T-cell (primary cell): ENCODE measurements around the gene ESR1. TPM values are rescaled to one million over a fixed set of nuclear protein-coding genes. Genes with fewer than 3 reads are reported as not detected.
"Not testable (repeated sequence)": the region's sequence is repeated elsewhere in the genome, so short reads cannot be mapped to it uniquely, and the experiment has no call there.

ENCODE experiments used
- ATAC-seq, 4 experiments: fragments of 200-7000 bp in 3 of 4; fragments of 150-1000 bp in 1 of 4; cut with Tn5 transposase; replicated peaks in 1 of 4; 1 replicate in 3 of 4; 2 replicates in 1 of 4; pipeline ENCODE4 v1.10.0; 2021; ENCODE audit warnings: moderate library complexity in 3 of 4, mild to moderate bottlenecking in 2 of 4, moderate number of reproducible peaks in 1 of 4
- CTCF ChIA-PET, 2 donors: fragments of 300-600 bp; sonication (Branson Sonifier 250); formaldehyde crosslinking; loops; one replicate each; lab custom pipeline; 2022; ENCODE audit warnings: antibody characterized with exemption in 2 of 2; lab: Charles Lee
- POLR2A ChIA-PET, 2 donors: fragments of 300-600 bp; sonication (Branson Sonifier 250); formaldehyde crosslinking; loops; one replicate each; lab custom pipeline; 2022; ENCODE audit warnings: antibody characterized with exemption in 2 of 2; lab: Charles Lee
- DNase-seq, 35 experiments: peaks; one replicate each; pipeline versions ENCODE4 v3.0.0 to v3.0.0-alpha.2; 2013 to 2023
- H3K27ac ChIP-seq: one replicate; pipeline ENCODE4 v1.5.1; 2013; ENCODE audit warnings: low read length
- H3K27me3 ChIP-seq, 2 experiments: replicated peaks in 1 of 2; 1 replicate in 1 of 2; 2 replicates in 1 of 2; pipeline versions ENCODE4 v1.6.1 to v1.7.0; 2013; ENCODE audit warnings: low read length in 1 of 2, mixed read lengths in 1 of 2; ENCODE audit not compliant: control insufficient read depth in 2 of 2, insufficient read depth in 2 of 2; ENCODE audit errors: extremely low read depth in 1 of 2
- H3K36me3 ChIP-seq, 2 donors: 1 replicate in 1 of 2; 2 replicates in 1 of 2; pipeline versions ENCODE4 v1.6.1 to v1.7.0; 2013; ENCODE audit warnings: low read length in 1 of 2; ENCODE audit not compliant: control insufficient read depth in 2 of 2, insufficient read depth in 1 of 2; ENCODE audit errors: extremely low read depth in 1 of 2
- H3K4me1 ChIP-seq, 2 experiments: 1 replicate in 1 of 2; 2 replicates in 1 of 2; pipeline versions ENCODE4 v1.6.1 to v1.7.0; 2013; ENCODE audit warnings: low read length in 2 of 2, mixed read lengths in 1 of 2; ENCODE audit not compliant: insufficient read depth in 2 of 2, control insufficient read depth in 1 of 2; ENCODE audit errors: extremely low read depth in 1 of 2
- H3K4me3 ChIP-seq, 2 donors: 1 replicate in 1 of 2; 2 replicates in 1 of 2; pipeline versions ENCODE4 v1.5.1 to v1.7.0; 2013; ENCODE audit warnings: mild to moderate bottlenecking in 2 of 2, low read length in 1 of 2, moderate library complexity in 1 of 2; ENCODE audit not compliant: control insufficient read depth in 1 of 2; ENCODE audit errors: extremely low read depth in 1 of 2
- H3K9me3 ChIP-seq: 2 replicates; pipeline ENCODE4 v1.7.0; 2013
- H3K27ac Mint-ChIP-seq, 2 donors: one replicate each; pipeline ENCODE4 v1.8.0; 2020 to 2021; ENCODE audit warnings: mild to moderate bottlenecking in 2 of 2, mixed read lengths in 2 of 2
- H3K27me3 Mint-ChIP-seq, 2 donors: one replicate each; pipeline ENCODE4 v1.8.0; 2021 to 2022; ENCODE audit warnings: mixed read lengths in 2 of 2
- H3K36me3 Mint-ChIP-seq: one replicate; pipeline ENCODE4 v1.8.0; 2021; ENCODE audit warnings: mixed read lengths
- H3K4me1 Mint-ChIP-seq, 3 donors: one replicate each; pipeline ENCODE4 v1.8.0; 2020 to 2022; ENCODE audit warnings: mixed read lengths in 3 of 3, mild to moderate bottlenecking in 1 of 3
- H3K4me3 Mint-ChIP-seq, 3 donors: one replicate each; pipeline ENCODE4 v1.8.0; 2020 to 2022; ENCODE audit warnings: mild to moderate bottlenecking in 3 of 3, mixed read lengths in 3 of 3, moderate library complexity in 3 of 3
- H3K9me3 Mint-ChIP-seq, 3 donors: one replicate each; pipeline ENCODE4 v1.8.0; 2020 to 2022; ENCODE audit warnings: mixed read lengths in 3 of 3
- WGBS: methylation state at CpG from one replicate; pipeline ENCODE4 v1.1.5; 2013; ENCODE audit warnings: missing lambda C conversion rate; ENCODE audit not compliant: insufficient coverage; 5-methylcytosine and 5-hydroxymethylcytosine counted together
- total RNA-seq, 35 experiments: library from RNA in 6 of 35; stranded (reverse) in 6 of 35; fragments of 120-200 nt in 1 of 35; gene quantifications; one replicate each; pipeline versions ENCODE4 v1.2.1 to v1.2.4 and lab custom pipeline; 2013 to 2026

Gene ESR1
- total RNA-seq, 5 donors from 2014 or later (not counting 1 experiment from before 2014, with no cell fraction given), result 1.5 to 7.3 (median 5.8) TPM

- H3K9me3 ChIP-seq, result no peaks in the 10 kb centered on the region
- WGBS, result 100% methylated on average over 2 of the region's 4 CpGs
Measured at GRCh38 chr6:152068622-152069261, 261.3 kb downstream of the ESR1 start.

DNA sequence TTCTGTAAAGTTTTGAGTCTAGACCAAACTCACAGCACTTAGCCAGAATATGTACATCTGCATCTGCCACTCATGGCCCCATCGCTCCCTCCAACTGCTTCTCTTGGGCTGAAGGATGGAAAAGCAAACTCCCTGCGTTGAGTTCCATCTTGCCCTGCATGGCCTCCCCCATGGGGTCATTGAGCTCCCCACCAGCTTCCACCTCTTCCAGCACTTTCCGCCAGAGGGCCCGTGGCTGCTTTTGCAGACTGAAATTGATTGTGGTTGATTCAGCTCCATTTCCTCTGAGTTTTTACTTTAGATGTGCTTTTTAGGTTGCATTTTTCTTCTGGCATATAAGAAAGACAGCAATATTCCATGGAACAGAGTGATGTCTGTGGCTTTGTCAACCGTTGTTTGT is 263.1 kb downstream of the ESR1 start:
- H3K4me1 Mint-ChIP-seq, result no peaks in the 10 kb centered on the region
- no peak overlapping the region for H3K27ac Mint-ChIP-seq
- H3K9me3 ChIP-seq, result peaks cover 1% of the 10 kb centered on the region
- no CpG with 5 or more reads among the region's 5 CpGs for whole genome bisulfite sequencing
- no peak for DNase-seq
- H3K9me3 Mint-ChIP-seq, result peaks cover 0 to 15% (median 15%) of the 10 kb centered on the region in 3 donors
- H3K4me3 ChIP-seq, result no peak overlapping the region
- no peaks in the 10 kb centered on the region for H3K27me3 ChIP-seq
- ChIA-PET CTCF (no interaction called here), POLR2A (no interaction called here)
- peaks cover 16% of the 10 kb centered on the region for H3K36me3 Mint-ChIP-seq
- no peaks in the 10 kb centered on the region for H3K36me3 ChIP-seq
- no peak overlapping the region for H3K4me3 Mint-ChIP-seq
- ATAC-seq, result no peak
- H3K27me3 Mint-ChIP-seq, result peaks cover 0 to 2% of the 10 kb centered on the region in 2 donors
- no peak overlapping the region for H3K27ac ChIP-seq
- H3K4me1 ChIP-seq, result no peaks in the 10 kb centered on the region

More at GRCh38 chr6:152068622-152069261, 261.3 kb downstream of the ESR1 start:
- ATAC-seq (no peak), DNase-seq (no peak)
- Mint-ChIP-seq H3K27me3 (no peaks in the 10 kb centered on the region), H3K4me1 (no peaks in the 10 kb centered on the region), H3K4me3 (no peak overlapping the region), H3K9me3 (no peaks in the 10 kb centered on the region), H3K27ac (no peak overlapping the region), H3K36me3 (no peaks in the 10 kb centered on the region)
- CTCF ChIA-PET, result interaction anchor here in 1 of 2 donors (0.5 kb wide), 1 partner anchor 11 kb away, joined by 3 read pairs; no protein-coding TSS in a partner anchor
- no peaks in the 10 kb centered on the region for H3K27me3 ChIP-seq
- H3K4me3 ChIP-seq, result no peak overlapping the region
- no peak overlapping the region for H3K27ac ChIP-seq
- POLR2A ChIA-PET, result no interaction called here
- H3K4me1 ChIP-seq, result no peaks in the 10 kb centered on the region
- no peaks in the 10 kb centered on the region for H3K36me3 ChIP-seq

GRCh38 chr6:152071318-152071717 is 263.8 kb downstream of the ESR1 start:
- Histone ChIP-seq H3K27me3 (no peaks in the 10 kb centered on the region), H3K9me3 (peaks cover 2% of the 10 kb centered on the region), H3K36me3 (no peaks in the 10 kb centered on the region), H3K27ac (no peak overlapping the region), H3K4me1 (no peaks in the 10 kb centered on the region), H3K4me3 (no peak overlapping the region)
- WGBS, result no CpG with 5 or more reads among the region's 3 CpGs
- no peaks in the 10 kb centered on the region for H3K4me1 Mint-ChIP-seq
- no peak overlapping the region for H3K4me3 Mint-ChIP-seq
- ATAC-seq, result no peak
- H3K27ac Mint-ChIP-seq, result no peak overlapping the region
- POLR2A ChIA-PET, result no interaction called here
- peaks cover 2 to 22% (median 21%) of the 10 kb centered on the region in 3 donors for H3K9me3 Mint-ChIP-seq
- H3K27me3 Mint-ChIP-seq, result peaks cover 0 to 4% of the 10 kb centered on the region in 2 donors
- CTCF ChIA-PET, result no interaction called here
- DNase-seq, result no peak
- H3K36me3 Mint-ChIP-seq, result peaks cover 21% of the 10 kb centered on the region

DNA sequence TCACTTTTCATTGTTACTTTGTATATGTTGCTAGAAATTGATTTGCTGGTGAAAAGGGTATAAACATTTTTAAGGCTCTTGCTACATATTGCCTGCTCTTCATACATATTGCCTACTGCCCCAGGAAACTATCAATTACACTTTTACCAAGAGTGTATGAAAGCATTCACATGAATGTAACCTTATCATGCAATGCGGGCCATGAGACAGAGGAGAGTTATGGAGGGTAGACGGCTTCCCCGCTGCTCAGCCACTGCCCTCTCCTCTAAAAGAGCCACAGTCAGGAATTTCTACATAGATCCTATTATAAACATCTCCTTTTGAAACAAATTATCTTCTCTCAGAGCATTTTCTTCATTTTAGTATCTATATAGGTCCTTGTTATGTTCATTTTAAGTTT is 264.4 kb downstream of the ESR1 start:
- ChIA-PET POLR2A (no interaction called here), CTCF (no interaction called here)
- Mint-ChIP-seq H3K27ac (no peak overlapping the region), H3K4me3 (no peak overlapping the region), H3K9me3 (peaks cover 5 to 28% (median 24%) of the 10 kb centered on the region in 3 donors), H3K4me1 (no peaks in the 10 kb centered on the region), H3K36me3 (peaks cover 26% of the 10 kb centered on the region), H3K27me3 (peaks cover 0 to 6% of the 10 kb centered on the region in 2 donors)
- ATAC-seq, result no peak
- peaks cover 2% of the 10 kb centered on the region for H3K9me3 ChIP-seq
- no peak overlapping the region for H3K4me3 ChIP-seq
- H3K27ac ChIP-seq, result no peak overlapping the region
- no peaks in the 10 kb centered on the region for H3K4me1 ChIP-seq
- H3K36me3 ChIP-seq, result no peaks in the 10 kb centered on the region
- no peaks in the 10 kb centered on the region for H3K27me3 ChIP-seq
- no peak for DNase-seq
- WGBS, result no CpG with 5 or more reads among the region's 3 CpGs

GRCh38 chr6:152076242-152076641 is 268.8 kb downstream of the ESR1 start:
- Mint-ChIP-seq H3K9me3 (peaks cover 5 to 38% (median 29%) of the 10 kb centered on the region in 3 donors), H3K36me3 (peaks cover 26% of the 10 kb centered on the region), H3K27me3 (peaks cover 8 to 15% of the 10 kb centered on the region in 2 donors)
- POLR2A ChIA-PET, H3K4me1 ChIP-seq, H3K27me3 ChIP-seq, ATAC-seq, H3K36me3 ChIP-seq, H3K9me3 ChIP-seq, H3K4me3 Mint-ChIP-seq, H3K27ac Mint-ChIP-seq, H3K4me3 ChIP-seq, H3K4me1 Mint-ChIP-seq, CTCF ChIA-PET, DNase-seq, H3K27ac ChIP-seq: not testable (repeated sequence)
- 68% methylated on average over 2 of the region's 3 CpGs for WGBS

- Mint-ChIP-seq H3K27me3 (peaks cover 10 to 15% of the 10 kb centered on the region in 2 donors), H3K4me3 (no peak overlapping the region), H3K36me3 (peaks cover 26% of the 10 kb centered on the region), H3K9me3 (peaks cover 5 to 43% (median 32%) of the 10 kb centered on the region in 3 donors), H3K4me1 (no peaks in the 10 kb centered on the region), H3K27ac (no peak overlapping the region)
- Histone ChIP-seq H3K27ac (no peak overlapping the region), H3K36me3 (no peaks in the 10 kb centered on the region), H3K9me3 (peaks cover 2% of the 10 kb centered on the region), H3K4me1 (no peaks in the 10 kb centered on the region), H3K4me3 (no peak overlapping the region), H3K27me3 (peaks cover 0 to 9% of the 10 kb centered on the region in 2 experiments)
- CTCF ChIA-PET, result no interaction called here
- DNase-seq (no peak), ATAC-seq (no peak)
- 83% methylated on average over 2 of the region's 4 CpGs for WGBS
- POLR2A ChIA-PET, result no interaction called here
Measured at GRCh38 chr6:152078001-152078400, 270.5 kb downstream of the ESR1 start.
